Muscle layer of duodenum (tissue), 2 donors: ENCODE results near the gene EIF5A.

Experiments used
- H3K27ac ChIP-seq: one replicate; pipeline ENCODE4 v1.7.0; 2013; ENCODE audit warnings: mild to moderate bottlenecking, low read length
- H3K27me3 ChIP-seq: one replicate; pipeline ENCODE4 v1.7.0; 2013; ENCODE audit warnings: low read depth, mild to moderate bottlenecking, control low read depth, low read length
- H3K36me3 ChIP-seq, 2 donors: one replicate each; pipeline ENCODE4 v1.7.0; 2013; ENCODE audit warnings: low read length in 2 of 2, control low read depth in 1 of 2, mild to moderate bottlenecking in 1 of 2; ENCODE audit not compliant: insufficient read depth in 2 of 2, control insufficient read depth in 1 of 2
- H3K4me1 ChIP-seq, 2 donors: one replicate each; pipeline ENCODE4 v1.7.0; 2013; ENCODE audit warnings: low read length in 2 of 2, mild to moderate bottlenecking in 2 of 2, control low read depth in 1 of 2, moderate library complexity in 1 of 2; ENCODE audit not compliant: insufficient read depth in 2 of 2, control insufficient read depth in 1 of 2
- H3K4me3 ChIP-seq, 2 donors: one replicate each; pipeline ENCODE4 v1.7.0; 2013; ENCODE audit warnings: low read length in 2 of 2, low read depth in 1 of 2, mild to moderate bottlenecking in 1 of 2
- H3K9me3 ChIP-seq, 2 donors: one replicate each; pipeline ENCODE4 v1.7.0; 2013; ENCODE audit warnings: low read length in 2 of 2, control low read depth in 1 of 2, mild to moderate bottlenecking in 1 of 2; ENCODE audit not compliant: control insufficient read depth in 1 of 2
- donor health status: healthy.

The EIF5A gene

DNA sequence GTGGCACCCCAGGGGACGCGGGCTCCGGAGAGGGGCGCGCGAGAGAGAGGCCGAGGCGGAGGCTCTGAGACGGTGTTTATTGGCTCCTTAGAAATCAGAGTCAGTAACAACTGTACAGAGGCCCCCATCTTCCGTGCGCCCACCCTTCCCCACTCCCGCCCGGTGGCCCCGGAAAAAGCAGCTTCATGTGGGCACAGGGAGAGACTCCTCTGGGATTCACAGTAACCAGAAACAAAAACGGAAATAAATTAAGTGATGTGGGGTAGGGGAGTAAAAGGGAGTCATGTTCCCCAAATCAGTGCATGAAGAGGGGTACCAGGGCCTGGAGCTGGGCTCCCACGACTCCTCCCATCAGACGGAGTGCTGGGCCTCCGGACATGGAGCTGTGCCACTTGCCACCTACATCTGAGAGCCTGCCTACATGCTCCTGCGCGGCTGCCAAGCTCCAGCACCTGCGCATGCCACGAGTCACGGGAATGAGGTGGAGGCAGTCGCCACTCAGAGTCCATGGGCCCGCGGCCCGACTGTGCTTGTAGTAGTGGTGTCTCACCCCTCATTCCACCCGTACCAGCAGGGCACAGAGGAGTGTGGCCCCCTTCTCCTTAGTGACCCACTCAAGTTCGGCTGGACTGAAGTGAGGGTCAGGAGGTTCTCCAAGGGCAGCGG, 8.3 kb downstream of the EIF5A start:
- peak overlapping the region; percentile 86 for H3K27ac ChIP-seq
- H3K9me3 ChIP-seq, result no peaks in the 10 kb centered on the region
- H3K27me3 ChIP-seq, result no peaks in the 10 kb centered on the region
- H3K4me1 ChIP-seq, result peaks cover 13 to 34% of the 10 kb centered on the region in 2 donors
- peaks cover 52 to 66% of the 10 kb centered on the region in 2 donors for H3K36me3 ChIP-seq
- H3K4me3 ChIP-seq, result peak overlapping the region; percentile 65 to 96

- peaks cover 55 to 66% of the 10 kb centered on the region in 2 donors for H3K36me3 ChIP-seq
- H3K27ac ChIP-seq, result no peak overlapping the region
- H3K27me3 ChIP-seq, result no peaks in the 10 kb centered on the region
- H3K4me1 ChIP-seq, result peaks cover 13 to 30% of the 10 kb centered on the region in 2 donors
- no peak overlapping the region for H3K4me3 ChIP-seq
- no peaks in the 10 kb centered on the region for H3K9me3 ChIP-seq
These were observed 9.9 kb downstream of the EIF5A start for GRCh38 chr17:7317161-7317803.

- H3K4me3 ChIP-seq, result no peak overlapping the region
- peaks cover 55 to 66% of the 10 kb centered on the region in 2 donors for H3K36me3 ChIP-seq
- H3K27ac ChIP-seq, result no peak overlapping the region
- H3K27me3 ChIP-seq, result no peaks in the 10 kb centered on the region
- peaks cover 13 to 20% of the 10 kb centered on the region in 2 donors for H3K4me1 ChIP-seq
- H3K9me3 ChIP-seq, result no peaks in the 10 kb centered on the region
These were observed 10.9 kb downstream of the EIF5A start for GRCh38 chr17:7318121-7318860.

DNA sequence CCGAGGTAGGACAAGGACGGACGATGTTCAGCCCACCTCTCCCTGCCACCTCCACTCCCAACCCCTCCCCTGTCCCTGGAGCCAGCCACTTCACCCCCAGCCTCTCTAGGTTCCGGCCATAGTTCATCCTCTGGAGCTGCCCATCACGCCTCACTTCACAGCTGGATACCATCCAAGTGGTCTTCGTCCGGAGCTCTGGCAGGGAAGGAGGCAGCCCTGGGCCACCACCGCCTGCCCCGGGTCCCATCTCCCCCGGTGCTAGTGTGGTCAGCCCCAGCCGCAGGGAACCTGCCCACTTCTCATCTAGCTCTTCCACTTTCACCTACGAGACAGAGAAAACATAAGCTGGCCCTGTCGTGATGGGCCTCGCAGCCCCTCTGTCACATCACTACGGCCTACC, 14.0 kb downstream of the EIF5A start:
- H3K36me3 ChIP-seq, result peaks cover 66 to 88% of the 10 kb centered on the region in 2 donors

DNA sequence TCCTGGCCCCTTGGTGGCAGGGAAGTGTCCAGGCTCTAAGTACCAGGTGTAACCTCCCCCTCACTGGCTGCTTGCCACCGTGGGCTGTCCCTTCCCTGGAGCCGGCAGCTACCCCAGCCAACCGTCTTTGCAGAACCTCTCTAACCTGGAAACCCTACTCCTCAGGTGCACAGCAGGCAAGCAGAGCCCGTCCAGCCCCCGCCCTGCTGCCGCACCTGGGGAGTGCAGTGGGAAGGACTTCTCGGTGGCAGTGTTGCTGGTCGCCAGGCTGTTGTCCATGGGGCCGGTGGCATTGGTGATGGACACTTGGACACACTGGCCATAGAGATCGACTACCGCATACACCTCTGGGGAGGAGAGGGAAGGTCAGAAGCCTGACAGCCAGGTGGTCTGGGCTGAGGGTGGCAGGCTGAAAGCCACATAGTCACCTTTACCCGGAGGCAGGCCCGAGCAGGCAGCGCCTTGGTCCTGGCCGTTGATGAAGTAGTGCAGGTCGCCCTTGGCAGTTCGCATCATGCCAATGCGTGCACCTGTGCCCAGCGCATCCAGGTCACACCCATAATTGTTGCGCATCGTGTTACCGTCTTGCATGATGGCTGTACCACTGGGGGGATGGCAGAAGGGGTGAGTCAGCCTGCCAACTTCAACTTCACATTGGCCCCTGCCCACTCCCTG, 15.2 kb downstream of the EIF5A start:
- Histone ChIP-seq H3K27ac (no peak overlapping the region), H3K4me1 (no peaks in the 10 kb centered on the region), H3K9me3 (no peaks in the 10 kb centered on the region), H3K27me3 (no peaks in the 10 kb centered on the region), H3K36me3 (peaks cover 60 to 83% of the 10 kb centered on the region in 2 donors), H3K4me3 (no peak overlapping the region)

More for the DNA sequence above, 14.0 kb downstream of the EIF5A start:
- Histone ChIP-seq H3K9me3 (no peaks in the 10 kb centered on the region), H3K4me1 (no peaks in the 10 kb centered on the region), H3K27me3 (no peaks in the 10 kb centered on the region), H3K27ac (no peak overlapping the region), H3K4me3 (no peak overlapping the region)

GRCh38 chr17:7323731-7324437, 16.5 kb downstream of the EIF5A start:
- Histone ChIP-seq H3K27ac (no peak overlapping the region), H3K27me3 (no peaks in the 10 kb centered on the region), H3K36me3 (peaks cover 49 to 71% of the 10 kb centered on the region in 2 donors), H3K4me3 (no peak overlapping the region), H3K9me3 (no peaks in the 10 kb centered on the region), H3K4me1 (peaks cover 8 to 11% of the 10 kb centered on the region in 2 donors)

GRCh38 chr17:7324438-7324779, 17.0 kb downstream of the EIF5A start:
- H3K36me3 ChIP-seq, result peaks cover 47 to 68% of the 10 kb centered on the region in 2 donors
- no peak overlapping the region for H3K27ac ChIP-seq
- no peaks in the 10 kb centered on the region for H3K27me3 ChIP-seq
- H3K4me1 ChIP-seq, result peaks cover 8 to 13% of the 10 kb centered on the region in 2 donors
- no peak overlapping the region for H3K4me3 ChIP-seq
- H3K9me3 ChIP-seq, result no peaks in the 10 kb centered on the region

DNA sequence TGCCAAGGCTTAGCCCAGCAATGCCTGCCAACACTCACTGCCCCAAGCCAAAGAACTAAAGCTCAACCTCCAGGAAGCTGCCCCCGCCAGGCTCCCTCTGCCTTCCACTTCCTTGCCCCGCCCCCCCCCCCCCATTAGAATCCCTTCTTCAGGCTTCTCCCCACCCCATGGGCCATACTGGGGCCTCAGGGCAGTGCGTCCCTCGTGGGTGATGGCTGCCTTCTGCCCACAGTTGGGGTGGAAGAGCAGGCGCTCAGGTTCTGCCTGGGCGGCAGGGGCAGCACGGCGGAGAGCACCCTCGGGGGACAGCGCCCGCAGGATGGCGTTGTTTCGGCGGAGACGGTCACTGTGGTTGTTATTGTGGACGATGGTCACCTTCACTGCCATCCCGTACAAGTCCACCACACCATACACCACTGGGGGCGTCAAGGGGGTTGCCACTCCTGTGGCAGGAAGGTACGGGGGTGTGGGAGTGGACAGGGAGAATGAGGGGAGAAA, 17.7 kb downstream of the EIF5A start:
- H3K27me3 ChIP-seq, result no peaks in the 10 kb centered on the region
- H3K36me3 ChIP-seq, result peaks cover 47 to 65% of the 10 kb centered on the region in 2 donors
- no peak overlapping the region for H3K4me3 ChIP-seq
- no peak overlapping the region for H3K27ac ChIP-seq
- H3K9me3 ChIP-seq, result no peaks in the 10 kb centered on the region
- peaks cover 8 to 13% of the 10 kb centered on the region in 2 donors for H3K4me1 ChIP-seq

GRCh38 chr17:7326186-7326585, 18.8 kb downstream of the EIF5A start:
- no peaks in the 10 kb centered on the region for H3K9me3 ChIP-seq
- H3K36me3 ChIP-seq, result peaks cover 39 to 54% of the 10 kb centered on the region in 2 donors
- H3K27ac ChIP-seq, result no peak overlapping the region

DNA sequence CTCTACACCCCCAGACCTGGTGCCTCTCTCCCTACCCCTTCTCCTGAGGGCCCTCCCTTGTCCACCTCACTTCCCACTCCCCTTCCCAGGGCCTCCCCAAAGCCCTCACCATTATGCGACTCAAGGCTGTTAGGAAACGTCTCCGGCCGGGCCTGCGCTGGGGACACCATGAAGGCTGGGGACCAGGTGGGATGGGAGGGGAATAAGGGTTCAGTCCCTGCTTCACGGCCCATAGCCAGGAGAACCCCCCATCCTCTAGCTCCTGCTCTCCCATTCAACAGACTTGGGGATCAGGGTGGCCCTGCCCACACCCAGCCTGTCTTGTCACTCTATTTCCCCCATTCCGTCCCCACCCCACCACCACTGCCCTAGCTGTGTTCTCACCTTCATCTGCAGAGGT, 19.6 kb downstream of the EIF5A start:
- H3K36me3 ChIP-seq, result peaks cover 30 to 45% of the 10 kb centered on the region in 2 donors
- H3K27ac ChIP-seq, result no peak overlapping the region
- peaks cover 8 to 20% of the 10 kb centered on the region in 2 donors for H3K4me1 ChIP-seq
- H3K9me3 ChIP-seq, result no peaks in the 10 kb centered on the region
- H3K4me3 ChIP-seq, result no peak overlapping the region
- H3K27me3 ChIP-seq, result no peaks in the 10 kb centered on the region

More at GRCh38 chr17:7326186-7326585, 18.8 kb downstream of the EIF5A start:
- H3K27me3 ChIP-seq, result no peaks in the 10 kb centered on the region
- H3K4me1 ChIP-seq, result peaks cover 8 to 20% of the 10 kb centered on the region in 2 donors
- no peak overlapping the region for H3K4me3 ChIP-seq
